Measurements from ENCODE around the gene P4HA3.

DNA sequence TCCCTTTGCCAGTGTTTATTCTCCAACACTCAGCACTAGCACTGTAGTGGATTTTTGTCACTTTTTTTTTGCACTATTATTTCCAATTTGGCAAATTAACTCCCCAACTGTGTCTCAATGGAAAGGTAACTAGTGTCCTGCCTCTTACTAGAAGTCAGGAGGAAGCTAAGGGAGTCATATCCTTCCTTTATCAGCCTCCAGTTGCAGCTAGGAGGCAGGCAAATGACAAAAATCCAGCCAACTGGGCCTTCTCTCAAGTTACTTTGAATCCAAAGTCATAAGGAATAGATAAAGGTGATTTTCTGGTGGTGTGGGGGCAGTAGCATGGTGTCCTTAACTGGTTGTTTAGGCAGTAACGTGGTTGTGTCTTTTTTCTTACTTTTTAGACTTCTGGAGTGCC is 15.6 kb upstream of the P4HA3 start:
- TF ChIP-seq, protein P1, sequence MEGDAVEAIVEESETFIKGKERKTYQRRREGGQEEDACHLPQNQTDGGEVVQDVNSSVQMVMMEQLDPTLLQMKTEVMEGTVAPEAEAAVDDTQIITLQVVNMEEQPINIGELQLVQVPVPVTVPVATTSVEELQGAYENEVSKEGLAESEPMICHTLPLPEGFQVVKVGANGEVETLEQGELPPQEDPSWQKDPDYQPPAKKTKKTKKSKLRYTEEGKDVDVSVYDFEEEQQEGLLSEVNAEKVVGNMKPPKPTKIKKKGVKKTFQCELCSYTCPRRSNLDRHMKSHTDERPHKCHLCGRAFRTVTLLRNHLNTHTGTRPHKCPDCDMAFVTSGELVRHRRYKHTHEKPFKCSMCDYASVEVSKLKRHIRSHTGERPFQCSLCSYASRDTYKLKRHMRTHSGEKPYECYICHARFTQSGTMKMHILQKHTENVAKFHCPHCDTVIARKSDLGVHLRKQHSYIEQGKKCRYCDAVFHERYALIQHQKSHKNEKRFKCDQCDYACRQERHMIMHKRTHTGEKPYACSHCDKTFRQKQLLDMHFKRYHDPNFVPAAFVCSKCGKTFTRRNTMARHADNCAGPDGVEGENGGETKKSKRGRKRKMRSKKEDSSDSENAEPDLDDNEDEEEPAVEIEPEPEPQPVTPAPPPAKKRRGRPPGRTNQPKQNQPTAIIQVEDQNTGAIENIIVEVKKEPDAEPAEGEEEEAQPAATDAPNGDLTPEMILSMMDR (IDR thresholded peaks at IDR 0.05) = no peak
- TF ChIP-seq POLR2A (IDR thresholded peaks at IDR 0.05) (no peak), EP300 (IDR thresholded peaks at IDR 0.05) (no peak)
